ENCODE results near the gene ACSM2A.
"Not testable (repeated sequence)": the region's sequence is repeated elsewhere in the genome, so short reads cannot be mapped to it uniquely, and the experiment has no call there.

ACSM2A gene

DNA sequence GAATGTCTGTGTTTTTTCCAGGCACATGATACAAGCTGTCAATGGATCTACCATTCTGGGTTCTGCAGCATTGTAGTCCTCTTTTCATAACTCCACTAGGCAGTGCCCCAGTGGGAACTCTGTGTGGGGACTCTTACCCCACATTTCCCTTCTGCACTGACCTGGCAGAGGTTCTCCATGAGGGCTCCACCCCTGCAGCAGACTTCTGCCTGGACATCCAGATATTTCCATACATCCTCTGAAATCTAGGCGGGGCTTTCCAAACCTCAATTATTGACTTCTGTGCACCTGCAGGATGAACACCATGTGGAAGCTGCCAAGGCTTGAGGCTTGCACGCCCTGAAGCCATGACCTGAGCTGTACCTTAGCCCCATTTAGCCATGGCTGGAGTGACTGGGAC lies 56.0 kb downstream of the ACSM2A start:
- DNase-seq (ENCODE audit: insufficient read length, low spot score) (no peak), FAIRE-seq (no peak)
- no peak for TF ChIP-seq POLR2A (IDR thresholded peaks at IDR 0.05; ENCODE audit: low read depth, low read length)

DNA sequence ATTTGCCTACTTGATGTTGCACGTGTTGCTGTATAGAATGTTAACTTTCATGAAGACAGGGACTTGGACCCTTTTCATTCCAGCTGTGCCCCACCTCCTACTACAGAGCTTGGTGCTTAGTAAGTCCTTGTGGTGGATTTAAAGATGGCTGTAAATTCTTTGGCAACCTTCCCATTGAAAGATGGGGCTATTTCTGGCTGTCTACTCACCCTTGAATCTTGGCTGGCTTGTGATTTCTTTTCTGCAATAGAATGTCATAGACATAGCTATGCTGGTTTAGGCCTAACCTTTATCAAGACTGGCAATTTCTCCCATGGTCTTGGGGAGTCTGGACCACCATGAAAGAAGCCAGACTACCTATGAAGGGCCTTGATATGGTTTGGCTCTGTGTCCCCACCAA lies 59.0 kb downstream of the ACSM2A start:
- no peak for TF ChIP-seq POLR2A (IDR thresholded peaks at IDR 0.05; ENCODE audit: low read depth, low read length)
- DNase-seq (ENCODE audit: insufficient read length, low spot score): no peak
- no peak for FAIRE-seq

DNA sequence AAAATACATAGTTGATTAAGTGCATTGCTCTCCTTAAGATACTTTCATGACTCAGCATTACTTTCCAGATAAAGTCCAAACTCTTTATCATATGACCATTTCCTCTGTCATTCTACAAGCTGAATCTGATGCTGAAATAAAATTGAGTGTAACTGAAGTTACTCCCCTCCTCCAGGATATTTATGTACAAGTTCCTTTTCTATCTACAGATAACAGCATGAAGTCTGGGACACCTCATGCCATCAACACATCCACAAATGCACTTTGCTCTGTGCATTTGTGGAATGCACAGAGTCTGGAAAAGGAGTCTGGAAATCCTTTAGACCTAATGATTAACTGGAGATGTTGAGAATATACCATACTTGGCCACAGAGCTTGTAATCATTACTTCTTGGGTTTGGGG lies 64.4 kb downstream of the ACSM2A start:
- TF ChIP-seq POLR2A (IDR thresholded peaks at IDR 0.05; ENCODE audit: low read depth, low read length): no peak
- FAIRE-seq (no peak), DNase-seq (ENCODE audit: insufficient read length, low spot score) (no peak)

DNA sequence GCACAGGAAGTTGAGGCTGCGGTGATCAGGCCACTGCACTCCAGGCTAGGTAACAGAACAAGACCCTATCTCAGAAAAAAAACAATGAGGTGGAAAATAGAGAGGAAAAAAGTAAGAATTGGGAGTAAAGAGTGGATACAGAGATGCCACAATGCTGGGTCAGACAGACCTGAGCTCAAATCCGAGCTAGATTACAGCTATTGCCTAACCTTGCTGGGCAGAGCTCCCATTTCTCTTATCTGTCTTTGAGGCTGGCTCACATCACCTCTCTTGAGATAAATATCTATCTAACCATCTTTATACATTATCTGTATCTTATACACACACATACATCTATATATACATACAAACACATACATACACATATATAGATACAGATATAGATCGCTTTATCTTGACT lies 65.8 kb downstream of the ACSM2A start:
- FAIRE-seq (no peak), DNase-seq (ENCODE audit: insufficient read length, low spot score) (no peak)
- no peak for TF ChIP-seq POLR2A (IDR thresholded peaks at IDR 0.05; ENCODE audit: low read depth, low read length)

DNA sequence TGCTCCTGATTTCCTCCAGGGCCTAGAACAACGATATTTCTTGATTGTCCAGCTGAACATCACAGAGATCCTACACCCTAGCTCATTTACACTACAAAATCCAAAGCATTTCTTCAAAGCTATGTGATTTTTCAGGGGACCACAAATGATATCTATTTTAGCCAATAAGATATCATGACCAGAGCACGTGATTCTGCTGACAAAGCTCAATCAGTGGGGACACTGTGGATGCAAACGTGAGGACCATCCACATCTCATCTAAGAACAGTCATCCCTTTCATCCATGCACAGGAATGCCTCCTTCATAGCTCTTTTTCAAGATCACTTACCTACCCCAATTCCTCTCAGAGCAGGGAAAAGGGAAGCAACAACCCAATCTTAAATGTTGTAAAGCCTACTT lies 67.9 kb downstream of the ACSM2A start:
- FAIRE-seq: no peak
- no peak for DNase-seq (ENCODE audit: insufficient read length, low spot score)
- TF ChIP-seq POLR2A (IDR thresholded peaks at IDR 0.05; ENCODE audit: low read depth, low read length): no peak

DNA sequence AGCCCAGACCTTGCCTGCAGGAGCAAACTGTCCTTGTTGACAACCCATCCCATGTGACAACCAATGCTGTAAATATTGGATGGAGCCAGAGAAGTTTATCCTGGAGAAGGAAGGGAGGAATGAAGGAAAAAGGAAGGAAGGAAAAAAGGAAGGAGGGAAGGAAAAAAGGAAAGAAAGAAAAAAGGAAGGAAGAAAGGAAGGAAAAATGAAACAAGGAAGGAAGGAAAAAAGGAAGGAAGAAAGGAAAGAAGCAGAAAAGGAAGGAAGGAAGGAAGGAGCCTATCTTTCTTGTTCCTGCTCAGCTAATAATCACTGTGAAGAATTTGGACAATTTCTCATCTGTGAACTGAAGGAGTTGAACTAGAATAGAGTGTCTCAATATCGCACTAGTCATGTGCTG lies 68.8 kb downstream of the ACSM2A start:
- no peak for TF ChIP-seq POLR2A (IDR thresholded peaks at IDR 0.05; ENCODE audit: low read depth, low read length)
- FAIRE-seq: no peak
- no peak for DNase-seq (ENCODE audit: insufficient read length, low spot score)

DNA sequence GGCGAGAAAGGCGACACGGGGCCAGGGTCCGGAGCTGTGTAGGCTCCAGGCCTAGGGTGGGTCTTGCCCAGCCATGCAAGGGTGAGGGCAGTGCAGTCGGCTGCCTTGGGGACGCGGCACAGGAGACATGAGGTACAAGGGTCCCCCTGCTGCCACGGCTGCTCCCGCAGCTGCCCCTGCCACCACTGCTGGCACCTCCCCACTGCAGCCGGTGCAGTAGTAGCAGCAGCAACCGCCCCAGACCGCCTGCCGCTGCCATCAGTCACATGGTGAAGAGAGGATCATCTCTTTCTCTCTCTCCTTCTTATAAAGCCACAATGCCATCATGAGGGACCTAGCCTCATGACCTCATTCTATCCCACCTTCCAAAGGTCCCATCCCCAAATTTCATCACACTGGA lies 80.5 kb downstream of the ACSM2A start:
- not testable (repeated sequence) for DNase-seq (ENCODE audit: insufficient read length, low spot score); FAIRE-seq

DNA sequence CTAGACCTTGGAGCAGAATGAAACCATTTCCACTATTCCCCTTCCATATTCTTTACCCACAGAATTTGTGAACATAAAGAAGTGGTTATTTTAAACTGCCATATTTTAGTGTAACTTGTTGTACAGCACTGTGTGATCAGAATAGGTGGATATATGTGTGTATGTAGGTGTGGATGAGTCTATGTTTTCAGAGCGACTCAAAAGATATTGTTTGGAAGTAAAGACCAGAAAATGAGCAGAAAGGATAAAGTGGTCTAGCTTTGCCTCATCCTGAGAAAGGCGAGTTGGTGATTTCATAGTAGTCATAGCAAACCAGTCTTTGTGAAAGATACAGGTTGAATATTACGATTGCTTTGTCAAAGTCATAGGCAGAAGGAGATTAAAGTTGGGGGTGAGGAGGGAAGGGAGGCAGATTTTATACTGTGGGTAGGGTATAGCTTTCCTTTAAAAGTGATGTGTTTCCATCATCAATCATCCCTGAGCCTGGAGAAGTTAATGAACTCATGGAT lies 81.0 kb downstream of the ACSM2A start:
- DNase-seq (ENCODE audit: insufficient read length, low spot score); FAIRE-seq: not testable (repeated sequence)

DNA sequence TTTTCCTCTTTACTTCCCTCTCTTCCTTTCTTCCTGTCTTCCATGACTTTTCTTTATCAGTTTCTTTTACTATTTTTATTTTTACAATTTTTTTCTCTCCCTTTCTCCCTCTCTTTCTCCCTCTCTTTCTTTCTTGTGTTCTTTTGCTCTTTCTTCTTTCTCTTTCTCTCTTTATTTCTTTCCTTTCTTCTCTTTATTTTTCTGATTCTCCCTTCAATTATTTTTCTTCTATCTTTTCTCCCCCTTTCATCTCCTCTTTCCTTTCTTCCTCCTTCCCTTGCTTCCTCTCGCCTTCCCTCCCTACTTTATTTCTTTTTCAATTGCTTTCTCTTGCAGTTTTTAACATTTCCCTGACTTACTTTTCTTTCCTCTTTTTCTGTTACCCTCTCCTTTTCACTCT lies 85.3 kb downstream of the ACSM2A start:
- not testable (repeated sequence) for FAIRE-seq; DNase-seq (ENCODE audit: insufficient read length, low spot score)
